SK-N-SH (cell line): ENCODE measurements around the gene TPM4. TPM values are rescaled to one million over a fixed set of nuclear protein-coding genes. Genes with fewer than 3 reads are reported as not detected.

Source experiments
- CTCF ChIA-PET: fragments of 300-600, 350-600 bp; formaldehyde crosslinking; extraction: SDS; loops from one replicate; lab custom pipeline; 2021; lab: Yijun Ruan, JAX
- POLR2A ChIA-PET: fragments of 350-600 bp; sonication (Branson Sonifier 250); formaldehyde crosslinking; extraction: SDS; loops from one replicate; lab custom pipeline; 2020; ENCODE audit warnings: antibody characterized with exemption, inconsistent platforms; lab: Yijun Ruan, JAX
- DNase-seq: peaks from one replicate; pipeline ENCODE4 v3.0.0; 2012
- H2AFZ ChIP-seq: fragments of 200-600 bp; sonication (generic); 2 replicates; pipeline ENCODE4 v1.8.1; 2016; ENCODE audit warnings: antibody characterized with exemption, mild to moderate bottlenecking, low read depth
- H3F3A ChIP-seq: fragments of 200-600 bp; sonication (generic); replicated peaks from 2 replicates; pipeline ENCODE3; 2016; ENCODE audit warnings: antibody characterized with exemption, mild to moderate bottlenecking; ENCODE audit not compliant: insufficient read depth
- H3K27ac ChIP-seq, 2 experiments: fragments of 200-500 bp in 1 of 2; fragments of 200-600 bp in 1 of 2; sonication (Bioruptor generic) in 1 of 2; sonication (generic), shearing (Covaris generic) in 1 of 2; 2 replicates each; pipeline versions ENCODE4 v1.5.1 to v1.6.1; 2014 to 2016; ENCODE audit warnings: low read depth in 2 of 2, inconsistent platforms in 1 of 2, low read length in 1 of 2, mild to moderate bottlenecking in 1 of 2, mixed read lengths in 1 of 2
- H3K27me3 ChIP-seq: fragments of 200-600 bp; sonication (generic), shearing (Covaris generic); 2 replicates; pipeline ENCODE4 v1.6.1; 2016; ENCODE audit warnings: mixed run types; ENCODE audit not compliant: insufficient read depth
- H3K36me3 ChIP-seq, 2 experiments: fragments of 200-500 bp in 1 of 2; fragments of 200-600 bp in 1 of 2; sonication (Bioruptor generic) in 1 of 2; sonication (generic) in 1 of 2; replicated peaks in 1 of 2; 2 replicates each; pipeline versions ENCODE3 to v1.5.1; 2014 to 2016; ENCODE audit warnings: low read length in 1 of 2, mild to moderate bottlenecking in 1 of 2; ENCODE audit not compliant: insufficient read depth in 2 of 2, control insufficient read depth in 1 of 2
- H3K4me1 ChIP-seq, 2 experiments: fragments of 200-500 bp in 1 of 2; fragments of 200-600 bp in 1 of 2; sonication (Bioruptor generic) in 1 of 2; sonication (generic), shearing (Covaris generic) in 1 of 2; 2 replicates each; pipeline versions ENCODE4 v1.5.1 to v1.6.1; 2014 to 2016; ENCODE audit warnings: low read depth in 1 of 2, low read length in 1 of 2, mixed run types in 1 of 2; ENCODE audit not compliant: insufficient read depth in 2 of 2, control insufficient read depth in 1 of 2
- H3K4me2 ChIP-seq: fragments of 200-600 bp; sonication (generic), shearing (Covaris generic); 2 replicates; pipeline ENCODE4 v1.6.1; 2017; ENCODE audit warnings: mixed run types
- H3K4me3 ChIP-seq, 2 experiments: fragments of 200-500 bp in 1 of 2; fragments of 200-600 bp in 1 of 2; sonication (Bioruptor generic) in 1 of 2; sonication (generic), shearing (Covaris generic) in 1 of 2; 2 replicates each; pipeline versions ENCODE4 v1.5.1 to v1.8.1; 2014 to 2016; ENCODE audit warnings: low read depth in 2 of 2, inconsistent platforms in 1 of 2, low read length in 1 of 2, mild to moderate bottlenecking in 1 of 2, mixed read lengths in 1 of 2, moderate library complexity in 1 of 2
- H3K79me2 ChIP-seq: fragments of 200-600 bp; sonication (generic); 2 replicates; pipeline ENCODE4 v1.8.1; 2017; ENCODE audit warnings: mild to moderate bottlenecking; ENCODE audit not compliant: insufficient read depth
- H3K9ac ChIP-seq: fragments of 200-600 bp; sonication (generic); 2 replicates; pipeline ENCODE4 v1.6.1; 2017; ENCODE audit warnings: mixed run types
- H3K9me2 ChIP-seq: fragments of 200-600 bp; sonication (generic); 2 replicates; pipeline ENCODE4 v1.6.1; 2017; ENCODE audit warnings: mixed run types
- H3K9me3 ChIP-seq: fragments of 200-600 bp; sonication (generic); 2 replicates; pipeline ENCODE4 v1.6.1; 2017; ENCODE audit warnings: mixed run types, mild to moderate bottlenecking, moderate library complexity
- H4K20me1 ChIP-seq: fragments of 200-600 bp; sonication (generic); 2 replicates; pipeline ENCODE4 v1.6.1; 2017; ENCODE audit warnings: mild to moderate bottlenecking, mixed run types; ENCODE audit not compliant: insufficient read depth
- CHD2 ChIP-seq: fragments of 150-350 bp; IDR thresholded peaks from 2 replicates; pipeline ENCODE4 v1.6.1; 2018; ENCODE audit warnings: low read length; ENCODE audit not compliant: partially characterized antibody
- ELF1 ChIP-seq: IDR thresholded peaks from 2 replicates; pipeline ENCODE4 v1.4.0; 2012
- EP300 ChIP-seq, 2 experiments: IDR thresholded peaks; 2 replicates each; pipeline versions ENCODE4 v1.4.0 to v1.6.1; 2012; ENCODE audit warnings: borderline replicate concordance in 1 of 2, low read depth in 1 of 2, low read length in 1 of 2
- FOSL2 ChIP-seq: IDR thresholded peaks from 2 replicates; pipeline ENCODE4 v1.4.0; 2012; ENCODE audit warnings: low read depth, mild to moderate bottlenecking, moderate library complexity, borderline replicate concordance
- FOXJ3 ChIP-seq: sonication (generic); formaldehyde crosslinking; IDR thresholded peaks from 2 replicates; pipeline ENCODE4 v1.5.1; 2020; ENCODE audit warnings: mild to moderate bottlenecking, missing genetic modification reagents
- GABPA ChIP-seq: IDR thresholded peaks from 2 replicates; pipeline ENCODE4 v1.4.0; 2012; ENCODE audit warnings: low read depth, mild to moderate bottlenecking
- IRF3 ChIP-seq: fragments of 150-350 bp; IDR thresholded peaks from 2 replicates; pipeline ENCODE4 v1.6.1; 2016; ENCODE audit warnings: mild to moderate bottlenecking, low read depth, low read length
- JUND ChIP-seq: IDR thresholded peaks from 2 replicates; pipeline ENCODE4 v1.4.0; 2012
- MAX ChIP-seq: IDR thresholded peaks from 2 replicates; pipeline ENCODE4 v1.4.0; 2012; ENCODE audit warnings: low read depth
- NFIC ChIP-seq: IDR thresholded peaks from 2 replicates; pipeline ENCODE4 v1.4.0; 2012; ENCODE audit warnings: borderline replicate concordance
- NRF1 ChIP-seq: IDR thresholded peaks from 2 replicates; pipeline ENCODE4 v1.6.1; 2012; ENCODE audit warnings: low read depth, mild to moderate bottlenecking, low read length
- PBX3 ChIP-seq: IDR thresholded peaks from 2 replicates; pipeline ENCODE4; 2012
- POLR2AphosphoS5 ChIP-seq: IDR thresholded peaks from 2 replicates; pipeline ENCODE4 v1.6.1; 2012; ENCODE audit warnings: low read depth, low read length
- RAD21 ChIP-seq: IDR thresholded peaks from 2 replicates; pipeline ENCODE4 v1.6.1; 2012; ENCODE audit warnings: mild to moderate bottlenecking, low read length
- TAF1 ChIP-seq: IDR thresholded peaks from 2 replicates; pipeline ENCODE4 v1.6.1; 2012; ENCODE audit warnings: low read depth, mild to moderate bottlenecking, low read length, moderate library complexity, borderline replicate concordance
- TEAD4 ChIP-seq: IDR thresholded peaks from 2 replicates; pipeline ENCODE4 v1.4.0; 2012; ENCODE audit warnings: mild to moderate bottlenecking, borderline replicate concordance; ENCODE audit not compliant: insufficient read depth
- USF1 ChIP-seq: IDR thresholded peaks from 2 replicates; pipeline ENCODE4 v1.4.0; 2012; ENCODE audit warnings: low read depth, borderline replicate concordance
- USF2 ChIP-seq: fragments of 150-350 bp; IDR thresholded peaks from 2 replicates; pipeline ENCODE4 v1.6.1; 2017; ENCODE audit warnings: antibody characterized with exemption, low read length, low read depth, borderline replicate concordance
- YY1 ChIP-seq: IDR thresholded peaks from 2 replicates; pipeline ENCODE4 v1.4.0; 2012; ENCODE audit warnings: low read depth, mild to moderate bottlenecking
- WGBS: methylation state at CpG from one replicate; pipeline ENCODE4 v1.1.6; 2017; ENCODE audit warnings: low lambda C conversion rate; 5-methylcytosine and 5-hydroxymethylcytosine counted together
- polyA plus RNA-seq, 3 experiments: library from polyadenylated mRNA; depleted of rRNA; stranded (reverse); fragments of >200 nt; gene quantifications; 2 replicates each; pipeline ENCODE4 v1.2.3, GENCODE V29; 2012

TPM4 gene
- polyA plus RNA-seq, 1 of the 3 experiments (the other 2 are of a cell fraction) = 440 TPM

- Histone ChIP-seq H3K9me2 (no peaks in the 10 kb centered on the region), H3K9ac (no peak overlapping the region), H4K20me1 (peaks cover 42% of the 10 kb centered on the region), H3K4me1 (no peaks in the 10 kb centered on the region), H3K27me3 (no peaks in the 10 kb centered on the region), H3K4me3 (no peak overlapping the region), H3K9me3 (no peaks in the 10 kb centered on the region), H2AFZ (no peak overlapping the region), H3K4me2 (no peak overlapping the region), H3K79me2 (peaks cover 78% of the 10 kb centered on the region), H3K36me3 (peaks cover 59 to 100% of the 10 kb centered on the region in 2 experiments), H3K27ac (no peak overlapping the region), H3F3A (peaks cover 47% of the 10 kb centered on the region)
- WGBS = 96% methylated on average over 12 of the region's 13 CpGs
- DNase-seq = no peak
- ChIA-PET CTCF (interaction anchor here (0.8 to 3.3 kb wide), 4 partner anchors 8 to 50 kb away, joined by 3 to 10 read pairs (median 4); no protein-coding TSS in a partner anchor), POLR2A (interaction anchor here (0.6 kb wide), 1 partner anchor 9 kb away, joined by 3 read pairs; no protein-coding TSS in a partner anchor)
- TF ChIP-seq POLR2AphosphoS5 (no peak), MAX (no peak)
Observed at GRCh38 chr19:16091546-16092475, 15.5 kb downstream of the TPM4 start.

GRCh38 chr19:16094360-16095070, 18.2 kb downstream of the TPM4 start:
- ChIA-PET POLR2A (no interaction called here), CTCF (interaction anchor here (0.6 to 1.9 kb wide), 3 partner anchors 17 to 59 kb away, joined by 3 to 10 read pairs (median 5); no protein-coding TSS in a partner anchor)
- H3K9ac ChIP-seq = no peak overlapping the region
- no peak overlapping the region for H3K4me3 ChIP-seq
- H3K27ac ChIP-seq = no peak overlapping the region
- H3K27me3 ChIP-seq = no peaks in the 10 kb centered on the region
- WGBS = 87% methylated on average over 10 of the region's 10 CpGs
- TF ChIP-seq NFIC (no peak), RAD21 (no peak), TEAD4 (no peak), JUND (no peak), USF2 (no peak), PBX3 (no peak), POLR2AphosphoS5 (no peak), CHD2 (no peak), ELF1 (no peak), EP300 (IDR thresholded peaks at IDR 0.05; ENCODE audit: borderline replicate concordance in 1 of 2, low read depth in 1 of 2, low read length in 1 of 2) (no peak), GABPA (no peak), YY1 (no peak), TAF1 (no peak), FOXJ3 (CRISPR knock-in tag) (no peak), FOSL2 (no peak), NRF1 (no peak), USF1 (no peak), IRF3 (no peak)
- H3K79me2 ChIP-seq = peaks cover 58% of the 10 kb centered on the region
- no peak overlapping the region for H3K4me2 ChIP-seq
- peaks cover 45% of the 10 kb centered on the region; the same call in 1 of the 2 replicates for H4K20me1 ChIP-seq
- peaks cover 43 to 97% of the 10 kb centered on the region in 2 experiments for H3K36me3 ChIP-seq
- H2AFZ ChIP-seq = no peak overlapping the region
- H3K9me2 ChIP-seq = no peaks in the 10 kb centered on the region
- no peak for DNase-seq
- H3K9me3 ChIP-seq = no peaks in the 10 kb centered on the region
- H3K4me1 ChIP-seq = no peaks in the 10 kb centered on the region
- H3F3A ChIP-seq = peaks cover 55% of the 10 kb centered on the region
